ENCODE results near the gene WFDC2.

The WFDC2 gene

DNA sequence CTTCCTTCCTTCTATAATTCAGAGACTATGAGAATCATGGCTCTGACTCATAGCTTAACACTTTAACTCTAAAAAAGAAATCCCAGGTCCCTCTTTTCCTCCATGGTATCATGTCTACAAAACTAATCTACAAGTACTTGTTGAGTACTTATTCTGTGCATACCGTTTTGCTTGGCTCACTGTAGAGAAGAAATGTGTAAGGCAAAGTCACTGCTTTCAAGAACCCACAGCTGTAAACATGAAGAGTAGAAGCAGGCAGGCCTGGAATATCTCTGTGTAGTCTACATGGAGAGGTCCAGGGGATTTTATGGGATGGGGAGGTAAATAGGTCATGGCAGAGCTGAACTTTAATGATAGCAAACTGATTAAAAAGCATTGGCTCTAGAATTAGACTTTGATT lies 32.0 kb downstream of the WFDC2 start:
- DNase-seq: no peak

DNA sequence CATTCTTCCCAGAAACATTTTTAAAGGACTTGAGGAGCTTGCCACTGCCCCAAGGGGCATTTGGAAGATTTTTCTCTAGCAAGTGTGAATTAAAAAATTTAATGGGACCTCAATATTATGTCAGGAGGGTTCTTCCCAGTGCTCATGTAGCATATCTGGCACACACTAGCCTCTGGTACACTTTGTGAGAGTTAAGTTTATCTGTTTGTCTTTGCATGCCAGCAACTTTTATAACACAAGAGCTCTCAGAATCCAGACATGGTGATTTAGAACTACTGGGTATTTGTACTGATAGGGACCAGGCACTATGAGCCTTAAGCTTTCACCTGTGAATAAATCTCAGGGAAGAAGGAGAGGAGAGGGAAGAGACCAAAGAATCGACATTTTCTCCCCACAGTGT lies 33.0 kb downstream of the WFDC2 start:
- no peak for DNase-seq

DNA sequence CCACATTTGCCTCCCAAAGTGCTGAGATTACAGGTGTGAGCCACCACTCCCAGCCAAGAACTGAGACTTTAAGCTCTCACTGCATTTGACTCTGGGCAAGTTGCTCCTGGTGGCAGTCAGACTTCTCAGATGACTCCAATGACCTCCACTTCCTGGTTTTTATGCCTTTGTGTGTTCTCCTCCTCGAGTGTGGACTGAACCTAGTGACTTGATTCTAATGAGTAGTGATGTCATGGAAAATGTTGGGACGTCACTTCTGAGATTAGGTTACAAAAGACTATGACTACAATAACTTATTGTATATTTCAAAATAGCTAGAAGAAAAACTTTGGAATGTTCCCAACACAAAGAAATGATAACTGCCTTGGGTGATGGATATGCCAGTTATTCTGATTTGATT lies 33.9 kb downstream of the WFDC2 start:
- no peak for DNase-seq

DNA sequence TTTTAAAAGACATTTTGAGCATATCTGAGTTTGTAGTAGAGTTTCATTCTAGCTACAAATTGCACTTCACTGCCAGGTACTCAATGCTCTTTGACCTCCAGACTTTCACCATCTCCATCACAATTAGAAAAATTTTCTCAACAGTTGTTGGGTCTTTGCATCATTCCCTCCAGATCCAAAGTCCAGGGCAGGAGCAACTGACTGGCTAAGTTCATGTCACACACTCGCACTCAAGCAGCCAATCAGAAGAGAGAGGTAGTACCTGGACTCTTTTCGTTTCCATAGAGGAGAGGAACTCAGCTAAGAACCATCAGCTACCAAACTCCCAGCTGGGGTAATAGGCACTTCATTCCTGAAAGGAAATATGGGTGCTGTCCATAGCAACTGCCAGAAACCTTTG lies 36.8 kb downstream of the WFDC2 start:
- DNase-seq: no peak

DNA sequence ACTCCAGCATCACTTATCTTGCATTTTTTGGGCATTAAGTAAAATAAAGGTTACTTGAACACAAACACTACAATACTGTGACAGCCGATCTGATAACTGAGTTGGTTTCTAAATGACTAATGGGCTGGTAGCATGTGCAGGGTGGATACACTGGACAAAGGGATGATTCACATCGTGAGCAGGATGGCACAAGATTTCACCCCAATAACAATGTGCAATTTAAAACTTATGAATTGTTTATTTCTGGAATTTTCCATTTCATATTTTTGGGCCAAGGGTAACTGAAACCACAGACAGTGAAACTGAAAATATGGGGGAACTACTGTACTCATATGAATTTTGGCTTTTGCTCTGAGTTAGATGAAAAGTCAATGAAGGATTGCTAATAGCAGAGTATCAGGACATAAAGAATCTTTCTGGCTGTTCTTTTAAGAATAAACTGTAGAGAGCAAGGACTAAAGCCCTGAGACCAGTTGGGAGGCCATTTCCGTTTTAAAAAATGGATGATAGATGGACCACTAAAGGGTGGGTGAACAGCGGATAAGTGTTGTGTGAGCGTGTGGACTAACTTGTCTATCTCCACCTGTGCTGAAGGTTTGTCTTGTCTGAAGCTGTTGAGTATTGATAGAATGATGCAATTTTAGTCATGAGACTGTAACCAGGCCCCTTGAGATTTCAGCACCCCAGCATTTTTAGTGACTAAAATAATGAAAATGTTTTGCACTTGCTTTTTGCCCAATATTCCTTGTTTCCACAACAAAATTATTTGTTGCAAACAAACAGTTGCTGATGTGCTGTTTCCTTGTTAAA lies 37.7 kb downstream of the WFDC2 start:
- DNase-seq: no peak

DNA sequence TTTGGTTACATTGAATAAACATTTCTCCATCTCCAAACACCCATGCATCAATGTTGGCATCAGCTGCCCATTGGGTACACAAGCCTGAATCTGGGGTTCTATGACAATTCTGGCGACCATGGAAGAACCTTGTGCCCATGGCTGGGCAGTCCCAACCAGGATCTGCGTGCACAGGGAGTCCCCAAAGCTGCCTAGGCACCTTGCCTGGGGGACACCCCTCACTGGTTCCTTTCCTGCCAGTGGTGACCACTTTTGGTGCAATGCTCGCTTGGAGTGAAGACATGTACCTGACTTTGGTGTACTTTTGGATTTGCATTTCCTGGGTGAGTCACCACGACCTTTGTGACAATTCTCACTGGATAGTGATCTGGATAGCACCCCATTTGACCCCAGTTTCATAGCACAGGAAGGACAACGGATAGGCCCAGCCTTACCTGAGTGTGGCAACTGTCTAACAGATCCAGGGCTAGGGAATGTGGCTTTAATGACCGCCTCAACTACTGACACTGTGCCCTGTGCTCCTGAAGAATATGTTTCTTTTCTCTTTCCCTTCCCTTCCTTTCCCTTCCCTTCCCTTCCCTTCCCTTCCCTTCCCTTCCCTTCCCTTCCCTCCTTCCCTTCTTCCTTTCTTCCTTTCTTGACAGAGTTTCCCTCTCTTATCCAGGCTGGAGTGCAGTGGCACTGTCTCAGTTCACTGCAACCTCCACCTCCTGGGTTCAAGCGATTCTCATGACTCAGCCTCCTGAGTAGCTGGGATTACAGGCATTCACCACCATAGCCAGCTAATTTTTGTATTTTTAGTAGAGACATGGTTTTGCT lies 38.7 kb downstream of the WFDC2 start:
- no peak for DNase-seq

DNA sequence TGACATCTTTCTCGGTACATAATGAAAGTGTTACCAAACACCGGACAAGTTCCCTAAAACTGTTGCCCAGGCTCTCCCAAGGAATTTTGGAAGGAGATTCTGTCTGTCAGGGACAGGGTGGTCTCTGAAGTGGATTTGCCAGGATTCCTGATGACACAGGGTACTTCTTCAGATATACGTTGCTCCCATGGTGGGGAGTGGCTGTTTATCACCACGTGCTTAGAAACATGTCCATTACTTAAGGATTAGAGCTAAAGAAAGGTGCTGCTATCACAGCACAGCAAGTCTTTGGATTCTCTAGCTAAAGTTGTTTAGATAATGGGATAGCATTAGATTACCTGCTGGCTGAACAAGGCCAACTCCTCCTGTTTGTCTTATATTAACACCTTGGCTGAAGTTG lies 39.5 kb downstream of the WFDC2 start:
- no peak for DNase-seq

DNA sequence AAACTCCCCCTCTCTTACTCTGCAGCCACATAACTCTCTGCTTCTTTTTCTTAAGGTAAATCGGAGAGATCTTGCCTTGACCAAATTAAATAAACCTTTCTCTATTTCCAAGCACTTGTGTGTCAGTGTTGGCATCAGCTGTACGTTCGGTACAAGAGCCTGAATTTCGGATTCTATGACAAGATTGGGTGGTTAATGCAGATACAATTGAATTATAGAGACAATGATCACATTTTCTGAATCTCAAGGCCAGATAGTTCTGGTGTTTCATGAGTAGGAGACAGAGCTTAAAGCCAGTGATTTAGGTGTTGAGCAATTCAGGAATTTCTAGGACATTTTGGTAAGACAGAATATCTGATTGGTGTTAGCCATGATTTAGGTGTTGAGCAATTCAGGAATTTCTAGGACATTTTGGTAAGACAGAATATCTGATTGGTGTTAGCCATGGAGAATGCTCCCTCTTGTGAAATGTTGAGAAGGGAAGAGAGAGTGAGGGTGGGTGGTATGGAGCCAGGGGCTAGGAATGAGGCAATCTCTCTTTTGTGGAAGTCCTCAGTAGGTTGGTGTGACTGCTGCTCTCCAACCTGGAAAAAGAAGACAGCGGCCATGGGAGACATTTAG lies 40.8 kb downstream of the WFDC2 start:
- no peak for DNase-seq

DNA sequence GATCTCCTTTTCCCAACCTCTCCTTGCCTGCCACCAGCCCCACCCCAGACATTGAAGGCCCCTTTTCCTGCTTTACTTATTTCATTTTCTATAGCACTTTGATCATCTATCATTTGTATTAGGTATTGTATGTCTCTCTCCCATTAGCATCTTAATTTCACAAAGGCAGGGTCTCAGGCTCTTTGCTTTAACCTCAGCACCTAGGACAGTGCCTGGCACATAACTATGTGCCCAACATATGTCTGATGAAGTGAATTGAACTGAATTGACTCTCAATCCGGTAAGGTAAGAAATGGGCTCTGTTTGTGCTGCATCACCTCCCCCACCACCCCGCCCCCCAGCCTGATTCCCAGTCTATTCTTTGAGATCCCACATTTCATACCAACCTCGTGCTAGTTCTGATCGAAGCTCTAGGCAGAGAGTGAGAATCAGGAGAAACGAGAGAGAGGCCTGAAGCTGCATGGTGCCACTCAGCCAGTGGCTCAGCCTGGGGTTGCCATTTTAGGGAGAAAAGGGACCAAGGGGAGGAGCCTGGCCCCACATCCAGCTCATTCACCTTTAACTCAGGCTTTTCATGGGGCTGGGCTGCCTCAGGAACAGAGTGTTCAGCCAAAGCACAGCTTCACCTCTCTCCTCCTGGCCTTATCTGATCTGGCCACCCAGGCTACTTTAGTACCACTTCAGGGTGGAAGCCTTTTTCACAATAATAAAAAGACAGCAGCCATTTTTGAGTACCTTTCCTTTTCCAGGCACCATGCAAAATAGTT lies 45.8 kb downstream of the WFDC2 start, which contains the start of gene SPINT3:
Gene SPINT3, minus strand, starts transcription at position 476 of the 767 bp plus-strand sequence. Its CDS starts 14 bp downstream, at position 462.
- DNase-seq: no peak

DNA sequence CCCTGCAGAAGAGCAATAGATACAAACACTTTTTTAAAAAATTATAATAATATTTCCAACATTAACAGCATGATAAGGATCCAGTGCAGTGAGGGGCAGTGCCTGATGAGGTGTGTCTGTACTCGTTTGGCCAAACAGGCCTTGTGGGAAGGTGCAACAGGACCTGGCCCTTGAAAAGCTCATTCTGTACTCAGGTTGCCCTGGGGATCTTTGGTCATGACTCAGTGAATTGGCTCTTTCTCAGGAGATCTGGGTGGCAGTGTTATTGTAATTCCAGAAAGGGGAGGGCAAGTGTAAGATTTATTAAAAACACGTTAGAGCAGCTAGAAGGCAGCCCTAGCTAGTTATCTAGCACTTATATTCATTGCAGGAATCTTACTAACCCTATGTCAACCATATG lies 48.7 kb downstream of the WFDC2 start:
- no peak for DNase-seq

DNA sequence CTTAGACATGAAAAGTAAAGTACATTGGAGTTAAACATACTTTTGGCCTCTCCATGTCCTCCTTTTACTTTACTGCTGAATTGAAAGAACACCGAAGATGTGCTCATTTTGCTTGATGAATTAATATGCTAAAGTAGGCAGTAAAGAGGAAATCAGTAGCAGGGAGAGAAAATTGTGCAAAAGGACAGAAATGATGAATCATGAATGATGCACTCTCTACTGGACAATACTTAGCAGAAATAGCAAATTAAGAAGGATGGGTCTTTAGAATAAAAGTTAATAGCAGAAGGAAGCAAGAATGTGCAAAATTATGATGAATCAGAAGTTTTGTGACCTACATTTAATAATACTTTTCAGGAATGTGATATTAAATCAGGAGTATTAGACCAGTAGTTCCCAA lies 54.3 kb downstream of the WFDC2 start:
- DNase-seq: no peak

DNA sequence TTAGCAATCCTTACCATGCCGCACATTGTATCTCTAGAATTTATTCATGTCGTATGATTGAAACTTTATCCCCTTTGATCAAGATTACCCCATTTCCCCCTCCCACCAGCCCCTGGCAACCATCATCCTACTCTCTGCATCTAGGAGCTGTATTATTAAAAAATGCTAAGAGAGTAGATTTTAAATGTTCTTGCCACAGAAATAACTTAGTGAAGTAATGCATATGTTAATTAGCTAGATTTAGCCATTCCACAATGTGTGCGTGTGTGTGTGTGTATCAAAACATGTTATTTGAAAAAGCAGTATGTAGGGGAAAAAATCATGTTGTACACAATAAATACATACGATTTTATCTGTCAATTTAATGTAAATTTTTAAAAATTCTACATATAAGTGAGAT lies 57.7 kb downstream of the WFDC2 start:
- no peak for DNase-seq
